CMK (cell line): ENCODE results near the gene MRPS18B.

ENCODE experiments used
- DNase-seq: peaks from one replicate; pipeline ENCODE4 v3.0.0-alpha.2; 2010; ENCODE audit warnings: low read depth

The MRPS18B gene

GRCh38 chr6:30603961-30604360, 13.7 kb upstream of the MRPS18B start:
- DNase-seq = no peak

- no peak for DNase-seq
Measured at GRCh38 chr6:30610065-30610464, 7.6 kb upstream of the MRPS18B start.

DNA sequence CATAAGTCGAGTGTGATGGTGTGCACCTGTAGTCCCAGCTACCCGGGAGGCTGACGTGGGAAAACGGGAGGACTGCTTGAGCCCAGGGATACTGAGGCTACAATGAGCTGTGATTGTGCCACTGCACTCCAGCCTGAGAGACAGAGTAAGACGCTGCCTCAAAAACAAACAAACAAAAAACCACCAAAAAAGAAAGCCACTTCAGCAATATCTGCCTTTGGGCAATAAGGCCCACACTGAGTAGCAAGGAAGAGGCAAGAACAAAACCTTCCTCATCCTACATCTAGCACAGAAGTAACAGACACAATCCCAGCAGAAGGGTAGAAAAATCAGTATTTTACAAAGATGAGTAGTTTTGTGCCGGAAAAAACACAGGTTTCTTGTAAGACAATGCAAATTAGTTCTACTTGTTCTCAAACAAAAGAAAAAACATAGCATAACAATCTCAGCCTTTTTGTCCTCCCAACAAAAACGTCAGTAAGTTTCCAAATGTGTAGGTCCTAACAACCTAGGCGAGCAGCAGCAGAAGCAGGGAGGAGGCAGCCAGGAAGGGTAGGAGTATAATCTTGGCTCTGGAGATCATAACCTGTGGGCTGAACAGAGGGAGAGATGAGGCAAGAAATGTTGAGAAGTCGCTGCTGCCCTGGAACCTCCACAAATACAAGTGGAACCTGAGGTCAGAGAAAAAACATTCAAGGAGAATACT, 6.3 kb upstream of the MRPS18B start:
- DNase-seq = no peak

DNA sequence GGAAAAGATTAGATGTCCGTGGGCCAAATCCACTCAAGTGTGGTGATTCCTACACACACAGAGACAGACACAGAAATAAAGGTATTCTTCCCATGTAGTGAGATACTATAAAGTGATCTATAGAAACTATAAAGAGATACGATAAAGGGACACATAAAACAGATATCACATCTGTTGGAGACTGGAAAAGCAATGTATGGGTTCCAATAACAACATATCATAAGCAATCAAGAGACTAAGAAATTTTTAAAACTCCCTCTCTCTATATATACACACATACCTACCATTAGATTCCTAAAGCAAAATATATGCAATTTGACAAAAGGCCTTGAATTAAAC, 5.8 kb upstream of the MRPS18B start:
- DNase-seq = no peak

DNA sequence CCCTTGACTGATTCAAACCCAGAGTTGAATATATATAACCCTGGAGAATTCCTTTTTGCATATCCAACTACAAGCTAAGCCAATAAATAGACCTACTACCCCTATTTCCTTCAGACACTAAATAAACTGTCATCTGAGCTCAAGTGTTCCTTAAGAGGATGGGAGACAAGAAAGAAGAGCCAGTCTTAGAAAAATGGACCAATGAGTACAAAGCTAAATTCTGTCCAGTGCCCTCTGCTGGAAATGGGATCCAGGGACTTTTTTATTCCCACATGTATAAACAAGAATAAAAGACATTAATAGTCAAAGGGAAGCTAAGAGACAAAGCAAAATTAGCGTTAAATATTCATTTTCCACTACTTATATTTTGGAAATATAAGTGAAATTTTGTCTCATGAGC, 5.4 kb upstream of the MRPS18B start:
- DNase-seq = no peak

- DNase-seq = no peak
Measured at GRCh38 chr6:30612687-30613248, 4.9 kb upstream of the MRPS18B start.

- no peak for DNase-seq
Measured at GRCh38 chr6:30613251-30614043, 4.2 kb upstream of the MRPS18B start.

DNA sequence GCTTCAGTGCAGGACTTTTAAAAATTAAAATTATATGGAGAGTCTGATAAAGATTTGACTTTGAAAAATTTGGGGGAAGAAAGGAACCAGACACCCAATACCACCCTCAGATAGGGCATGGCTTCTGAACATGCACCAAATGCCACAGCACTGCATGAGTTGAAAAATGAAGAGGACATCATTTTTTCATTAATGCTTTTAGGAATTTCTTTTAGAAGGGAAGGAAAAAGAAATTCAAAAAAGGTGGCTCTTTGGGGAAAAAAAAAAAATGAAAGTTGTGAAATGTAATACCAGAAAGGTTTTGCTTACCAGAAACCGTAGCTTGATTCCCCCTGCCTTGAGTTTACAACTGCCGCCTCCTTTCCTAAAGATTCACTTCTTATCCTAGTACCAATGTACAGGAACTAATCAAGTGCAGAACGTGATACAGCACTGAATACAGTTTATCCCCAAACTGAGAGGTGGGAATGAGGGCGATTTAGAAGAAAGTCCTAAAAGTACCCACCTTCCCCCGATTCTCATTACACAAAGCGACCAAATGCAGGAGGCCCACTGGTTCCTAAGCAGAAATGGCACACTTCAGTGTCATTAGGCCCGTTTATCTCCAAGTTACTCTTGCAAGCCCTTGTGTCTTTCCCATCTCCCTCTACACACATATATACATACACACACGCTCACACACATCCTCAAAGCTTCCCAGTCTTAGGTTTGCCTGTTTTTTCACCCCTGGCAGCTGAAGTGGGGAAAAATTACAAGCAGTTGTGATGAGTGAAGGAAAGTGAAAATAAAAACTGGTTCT, 3.4 kb upstream of the MRPS18B start:
- no peak for DNase-seq

DNA sequence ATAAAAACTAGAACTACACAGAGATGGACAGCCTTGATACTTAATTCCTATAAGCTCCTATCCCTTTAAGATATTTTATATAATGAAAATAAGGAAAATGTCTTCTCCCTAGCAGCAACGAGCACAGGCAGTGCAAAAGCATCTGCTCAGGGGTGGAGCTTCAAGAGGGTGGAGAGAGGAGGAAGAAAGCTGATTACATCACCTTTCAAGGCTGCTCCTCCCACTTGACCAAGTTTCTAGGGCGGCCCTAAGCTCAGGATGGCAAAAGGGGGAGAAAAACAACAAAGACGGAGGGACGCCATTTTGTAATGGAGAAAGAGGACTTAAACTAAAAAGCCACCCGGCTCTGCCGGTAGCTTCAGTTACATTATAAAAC, 2.8 kb upstream of the MRPS18B start:
- DNase-seq = peak; percentile 90

DNA sequence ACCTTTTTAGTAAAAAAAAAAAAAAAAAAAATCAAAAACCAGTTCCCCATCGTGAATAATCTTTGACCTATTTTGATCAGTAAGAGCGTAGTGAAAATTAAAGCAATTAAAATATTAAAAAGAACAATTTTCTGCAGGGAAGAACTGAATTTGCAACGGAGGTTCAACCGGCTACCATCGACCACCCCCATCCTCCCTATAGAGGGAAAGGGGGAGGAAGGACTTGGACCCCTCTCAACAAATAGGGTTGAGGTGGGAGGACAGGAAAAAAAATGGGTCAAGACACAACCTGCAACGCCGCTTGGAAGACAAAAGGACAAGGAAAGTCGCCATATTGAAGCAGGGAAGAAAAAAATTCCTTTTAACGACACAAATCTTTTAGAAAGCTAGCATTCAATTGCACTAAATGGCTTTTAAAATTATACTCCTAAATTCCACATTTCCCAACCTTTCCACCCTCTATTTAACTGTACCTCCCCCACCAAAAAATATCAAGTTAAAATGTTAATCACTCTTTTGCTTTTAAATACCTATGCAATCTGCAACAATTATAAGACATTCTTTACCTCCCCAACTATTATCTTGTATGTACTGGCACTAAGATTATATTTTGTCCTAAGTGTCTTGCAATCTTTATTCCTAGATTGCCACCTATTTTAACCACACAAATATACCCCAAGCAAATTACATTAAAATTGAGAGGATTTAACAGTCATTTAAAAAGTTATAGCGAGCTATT, 2.3 kb upstream of the MRPS18B start:
- no peak for DNase-seq

- no peak for DNase-seq
Measured at GRCh38 chr6:30615958-30616810, 1.5 kb upstream of the MRPS18B start.

GRCh38 chr6:30616811-30617564, 652 bp upstream of the MRPS18B start, which contains the start of gene PPP1R10:
TSS of gene PPP1R10 (minus strand) at chr6:30617243. CDS start at chr6:30609944, 7,299 bp downstream.
- DNase-seq = peak; percentile 100

GRCh38 chr6:30618270-30618797, 694 bp downstream of the MRPS18B start:
- DNase-seq = no peak

- no peak for DNase-seq
Measured at GRCh38 chr6:30619561-30619960, 1.9 kb downstream of the MRPS18B start.

- no peak for DNase-seq
Measured at GRCh38 chr6:30625511-30625910, 7.9 kb downstream of the MRPS18B start.

DNA sequence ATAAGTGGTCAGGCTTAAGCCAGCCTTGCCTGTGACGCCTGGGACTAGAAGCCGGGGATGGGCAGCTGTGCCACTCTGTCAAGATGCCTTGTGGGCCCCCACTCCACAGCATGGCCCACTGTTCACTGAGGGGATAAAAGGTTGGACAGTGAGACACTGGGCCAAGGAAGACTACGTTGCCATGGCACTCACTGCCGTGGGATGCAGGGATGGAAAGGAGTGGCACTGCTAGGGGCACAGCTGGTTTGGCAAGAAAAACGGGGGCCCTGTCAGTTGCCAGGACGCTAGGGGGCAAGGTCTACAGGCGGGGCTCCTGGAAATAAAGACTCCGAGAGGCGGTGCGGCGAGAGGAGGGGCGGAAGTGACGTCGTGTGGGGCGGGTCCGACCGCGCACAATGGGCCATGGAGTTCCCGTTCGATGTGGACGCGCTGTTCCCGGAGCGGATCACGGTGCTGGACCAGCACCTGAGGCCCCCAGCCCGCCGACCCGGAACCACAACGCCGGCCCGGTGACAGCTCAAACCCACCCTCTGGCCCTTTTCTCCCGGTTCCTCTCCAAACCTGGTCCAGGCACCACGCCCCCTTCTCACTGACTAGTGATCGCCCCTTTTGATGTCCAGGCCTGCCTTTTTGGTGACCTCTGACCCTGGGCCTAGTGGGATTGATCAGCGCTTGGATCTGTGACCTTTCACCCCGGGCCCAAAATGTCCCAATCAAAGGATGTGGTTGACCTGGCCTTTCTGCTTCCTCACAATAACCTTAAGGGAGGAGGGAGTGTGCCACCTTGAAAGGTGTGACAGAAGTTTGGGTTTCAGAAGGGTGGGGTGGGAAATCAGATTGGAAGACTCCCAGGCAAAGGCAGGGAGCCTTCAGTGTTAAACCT, 9.1 kb downstream of the MRPS18B start, which contains the start of gene ATAT1:
TSS of gene ATAT1 (plus strand) at position 391 of the 883 bp plus-strand sequence.
- DNase-seq = no peak

GRCh38 chr6:30635834-30636233, 18.2 kb downstream of the MRPS18B start:
- DNase-seq = no peak

- no peak for DNase-seq
Measured at GRCh38 chr6:30640481-30640880, 22.8 kb downstream of the MRPS18B start.

DNA sequence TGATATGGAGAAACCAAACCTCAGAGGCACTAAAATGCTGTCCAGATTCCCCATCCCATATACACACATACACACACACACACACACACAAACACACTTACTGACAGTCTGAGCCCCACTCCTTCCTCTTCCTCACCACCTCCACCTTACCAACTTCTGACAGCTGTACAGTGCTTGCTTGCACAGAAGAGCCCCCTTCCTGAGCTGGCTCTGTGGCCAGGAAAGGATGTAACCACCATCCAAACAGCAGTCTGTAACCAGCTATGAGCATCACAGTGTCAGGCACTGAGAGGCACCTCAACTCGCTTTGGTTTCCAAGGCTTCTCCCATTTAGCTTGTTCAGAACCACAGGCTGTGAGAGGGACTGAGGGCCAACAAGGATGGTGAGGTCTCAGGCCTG, 23.4 kb downstream of the MRPS18B start:
- no peak for DNase-seq
